Loucy (cell line): ENCODE data around the gene ZDHHC14.
"Not testable (repeated sequence)": the region's sequence is repeated elsewhere in the genome, so short reads cannot be mapped to it uniquely, and the experiment has no call there.

Source experiments
- H2AFZ ChIP-seq: fragments of 200-600 bp; sonication (generic); 2 replicates; pipeline ENCODE4 v1.6.0; 2016; ENCODE audit warnings: antibody characterized with exemption, mild to moderate bottlenecking, low read length, moderate library complexity
- H3F3A ChIP-seq: fragments of 200-600 bp; 2 replicates; pipeline ENCODE4 v1.6.0; 2016; ENCODE audit warnings: antibody characterized with exemption, low read depth, mild to moderate bottlenecking
- H3K27me3 ChIP-seq: fragments of 200-600 bp; sonication (generic); 2 replicates; pipeline ENCODE4 v1.6.1; 2014; ENCODE audit warnings: low read length, mild to moderate bottlenecking; ENCODE audit not compliant: insufficient read depth, poor library complexity, severe bottlenecking
- H3K36me3 ChIP-seq: fragments of 200-600 bp; sonication (generic); 2 replicates; pipeline ENCODE4 v1.6.1; 2016; ENCODE audit warnings: low read length; ENCODE audit not compliant: insufficient read depth
- H3K4me1 ChIP-seq: fragments of 200-600 bp; sonication (generic); 2 replicates; pipeline ENCODE4 v1.5.1; 2014; ENCODE audit warnings: low read length, mild to moderate bottlenecking; ENCODE audit not compliant: insufficient read depth, poor library complexity, severe bottlenecking
- H3K4me2 ChIP-seq: fragments of 200-600 bp; sonication (generic); 2 replicates; pipeline ENCODE4 v1.6.0; 2014; ENCODE audit warnings: antibody characterized with exemption, low read length, low read depth, mild to moderate bottlenecking; ENCODE audit not compliant: poor library complexity, severe bottlenecking
- H3K4me3 ChIP-seq: fragments of 200-600 bp; sonication (generic); 2 replicates; pipeline ENCODE4 v1.5.1; 2014; ENCODE audit warnings: low read length, mild to moderate bottlenecking, mixed read lengths; ENCODE audit not compliant: poor library complexity, severe bottlenecking
- H3K79me2 ChIP-seq: fragments of 200-600 bp; sonication (generic); 2 replicates; pipeline ENCODE4 v1.6.1; 2014; ENCODE audit warnings: low read length; ENCODE audit not compliant: insufficient read depth
- H3K9ac ChIP-seq: fragments of 200-600 bp; sonication (generic); 2 replicates; pipeline ENCODE4 v1.6.0; 2014; ENCODE audit warnings: mild to moderate bottlenecking, low read depth, low read length, moderate library complexity; ENCODE audit not compliant: poor library complexity, severe bottlenecking
- H3K9me2 ChIP-seq: fragments of 200-600 bp; sonication (generic); replicated peaks from 2 replicates; pipeline ENCODE4 v1.6.1; 2016; ENCODE audit warnings: low read depth, low read length, mixed read lengths
- H3K9me3 ChIP-seq: fragments of 200-600 bp; sonication (generic); 2 replicates; pipeline ENCODE4 v1.6.1; 2014; ENCODE audit warnings: mild to moderate bottlenecking, antibody characterized with exemption, low read length, low read depth; ENCODE audit not compliant: insufficient read depth
- H4K20me1 ChIP-seq: fragments of 200-600 bp; sonication (generic); 2 replicates; pipeline ENCODE4 v1.6.0; 2014; ENCODE audit warnings: antibody characterized with exemption, low read length, mild to moderate bottlenecking; ENCODE audit not compliant: insufficient read depth, poor library complexity, severe bottlenecking
- EZH2phosphoT487 ChIP-seq: fragments of 200-600 bp; IDR thresholded peaks from 2 replicates; pipeline ENCODE4 v1.6.1; 2018; ENCODE audit warnings: antibody characterized with exemption, mild to moderate bottlenecking, moderate library complexity, borderline replicate concordance
- TF ChIP-seq, protein P1 (sequence below): fragments of 200-600 bp; sonication (generic); conservative IDR thresholded peaks from 2 replicates; pipeline ENCODE4 v1.5.1; 2014; ENCODE audit warnings: mild to moderate bottlenecking, antibody characterized with exemption, low read length

The ZDHHC14 gene

DNA sequence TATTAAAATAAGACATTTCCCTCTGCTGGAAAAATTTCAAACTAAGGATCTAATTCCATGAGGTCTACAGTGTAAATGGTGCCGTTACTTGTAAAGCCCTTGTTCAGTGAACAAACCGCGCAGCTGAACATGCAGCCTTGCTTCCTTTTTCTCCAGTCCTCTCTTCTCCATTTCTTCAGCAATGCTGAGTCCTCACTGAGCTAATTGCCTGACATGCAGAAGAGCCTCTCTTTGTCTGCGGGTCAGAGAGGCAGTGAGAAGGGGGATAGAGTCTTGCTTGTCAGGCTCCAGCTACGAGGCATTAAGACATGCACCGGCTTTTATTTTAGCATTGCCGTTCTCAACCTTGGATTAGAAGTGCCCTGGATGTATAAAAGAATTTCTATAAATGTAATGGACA is 25.7 kb downstream of the ZDHHC14 start:
- no peak overlapping the region for H3K4me3 ChIP-seq
- H3F3A ChIP-seq: no peaks in the 10 kb centered on the region
- H3K9me2 ChIP-seq: no peaks in the 10 kb centered on the region
- H3K79me2 ChIP-seq: no peaks in the 10 kb centered on the region
- H2AFZ ChIP-seq: no peak overlapping the region
- no peak overlapping the region for H3K9ac ChIP-seq
- TF ChIP-seq, protein P1, sequence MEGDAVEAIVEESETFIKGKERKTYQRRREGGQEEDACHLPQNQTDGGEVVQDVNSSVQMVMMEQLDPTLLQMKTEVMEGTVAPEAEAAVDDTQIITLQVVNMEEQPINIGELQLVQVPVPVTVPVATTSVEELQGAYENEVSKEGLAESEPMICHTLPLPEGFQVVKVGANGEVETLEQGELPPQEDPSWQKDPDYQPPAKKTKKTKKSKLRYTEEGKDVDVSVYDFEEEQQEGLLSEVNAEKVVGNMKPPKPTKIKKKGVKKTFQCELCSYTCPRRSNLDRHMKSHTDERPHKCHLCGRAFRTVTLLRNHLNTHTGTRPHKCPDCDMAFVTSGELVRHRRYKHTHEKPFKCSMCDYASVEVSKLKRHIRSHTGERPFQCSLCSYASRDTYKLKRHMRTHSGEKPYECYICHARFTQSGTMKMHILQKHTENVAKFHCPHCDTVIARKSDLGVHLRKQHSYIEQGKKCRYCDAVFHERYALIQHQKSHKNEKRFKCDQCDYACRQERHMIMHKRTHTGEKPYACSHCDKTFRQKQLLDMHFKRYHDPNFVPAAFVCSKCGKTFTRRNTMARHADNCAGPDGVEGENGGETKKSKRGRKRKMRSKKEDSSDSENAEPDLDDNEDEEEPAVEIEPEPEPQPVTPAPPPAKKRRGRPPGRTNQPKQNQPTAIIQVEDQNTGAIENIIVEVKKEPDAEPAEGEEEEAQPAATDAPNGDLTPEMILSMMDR: no peak
- no peak for TF ChIP-seq EZH2phosphoT487
- H3K4me2 ChIP-seq: no peak overlapping the region
- H4K20me1 ChIP-seq: no peaks in the 10 kb centered on the region
- H3K4me1 ChIP-seq: no peaks in the 10 kb centered on the region
- H3K9me3 ChIP-seq: no peaks in the 10 kb centered on the region
- no peaks in the 10 kb centered on the region for H3K27me3 ChIP-seq
- no peaks in the 10 kb centered on the region for H3K36me3 ChIP-seq

DNA sequence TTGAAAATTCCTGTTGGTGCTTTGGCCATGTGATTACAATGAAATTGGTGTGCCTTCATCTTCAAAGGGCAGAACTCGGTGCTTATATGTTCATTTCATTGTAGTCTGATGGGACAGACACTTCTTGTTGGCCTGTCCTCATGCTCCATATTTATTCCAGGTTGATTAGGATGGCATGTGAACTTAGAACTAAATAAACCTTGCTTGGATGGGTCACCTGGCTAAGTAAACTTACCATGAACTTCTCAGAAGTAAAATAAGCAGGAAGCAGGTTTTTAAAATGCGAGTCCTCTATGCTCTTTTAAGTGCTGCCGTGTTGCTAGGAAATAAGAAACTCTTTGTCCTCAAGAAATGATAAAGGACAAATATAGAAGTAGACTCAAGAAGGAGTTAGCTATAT is 26.7 kb downstream of the ZDHHC14 start:
- H3K9me3 ChIP-seq: no peaks in the 10 kb centered on the region
- H3K9ac ChIP-seq: no peak overlapping the region
- H3K4me1 ChIP-seq: no peaks in the 10 kb centered on the region
- H3K4me3 ChIP-seq: no peak overlapping the region
- H3K79me2 ChIP-seq: no peaks in the 10 kb centered on the region
- no peaks in the 10 kb centered on the region for H4K20me1 ChIP-seq
- no peaks in the 10 kb centered on the region for H3F3A ChIP-seq
- H2AFZ ChIP-seq: no peak overlapping the region
- no peaks in the 10 kb centered on the region for H3K9me2 ChIP-seq
- H3K4me2 ChIP-seq: no peak overlapping the region
- H3K27me3 ChIP-seq: no peaks in the 10 kb centered on the region
- TF ChIP-seq, protein P1: no peak
- TF ChIP-seq EZH2phosphoT487: no peak
- H3K36me3 ChIP-seq: no peaks in the 10 kb centered on the region

DNA sequence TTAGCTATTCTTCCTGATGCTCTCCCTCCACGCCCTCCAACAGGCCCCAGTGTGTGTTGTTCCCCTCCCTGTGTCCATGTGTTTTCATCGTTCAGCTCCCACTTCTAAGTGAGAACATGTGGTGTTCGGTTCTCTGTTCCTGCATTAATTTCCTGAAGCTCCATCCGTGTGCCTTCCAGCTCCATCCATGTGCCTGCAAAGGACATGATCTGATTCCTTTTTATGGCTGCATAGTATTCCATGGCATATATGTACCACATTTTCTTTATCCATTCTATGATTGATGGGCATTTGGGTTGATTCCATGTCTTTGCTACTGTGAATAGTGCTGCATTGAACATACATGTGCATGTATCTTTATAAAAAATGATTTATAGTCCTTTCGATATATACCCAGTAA is 27.4 kb downstream of the ZDHHC14 start:
- not testable (repeated sequence) for H3K9me2 ChIP-seq, H3F3A ChIP-seq, H3K4me2 ChIP-seq, H3K9me3 ChIP-seq, H3K79me2 ChIP-seq, H3K4me1 ChIP-seq, H3K36me3 ChIP-seq, H3K27me3 ChIP-seq, H3K4me3 ChIP-seq, H2AFZ ChIP-seq, H4K20me1 ChIP-seq, H3K9ac ChIP-seq

DNA sequence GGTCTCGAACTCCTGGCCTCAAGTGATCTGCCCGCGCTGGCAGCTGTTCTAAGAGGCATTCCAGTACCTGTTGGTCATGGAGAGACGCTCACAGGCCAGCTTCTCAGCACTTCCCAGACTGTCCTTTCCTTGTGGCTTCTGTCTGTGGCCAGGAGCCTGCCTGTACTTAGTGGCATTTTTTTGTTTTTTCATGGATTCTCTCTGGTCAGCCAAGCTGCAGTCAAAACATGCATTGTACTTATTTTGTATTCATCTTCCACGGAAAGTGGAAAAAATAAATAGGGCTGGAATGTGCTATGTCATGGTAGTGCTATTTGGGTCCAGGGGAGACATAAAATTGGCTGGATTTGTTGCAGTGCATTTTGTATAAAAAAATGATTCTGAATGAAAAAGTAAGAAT is 29.1 kb downstream of the ZDHHC14 start:
- Histone ChIP-seq H3K79me2 (no peaks in the 10 kb centered on the region), H3F3A (no peaks in the 10 kb centered on the region), H3K4me3 (no peak overlapping the region), H3K36me3 (no peaks in the 10 kb centered on the region), H3K9ac (no peak overlapping the region), H2AFZ (no peak overlapping the region), H3K4me1 (no peaks in the 10 kb centered on the region), H3K9me2 (no peaks in the 10 kb centered on the region), H4K20me1 (no peaks in the 10 kb centered on the region), H3K27me3 (no peaks in the 10 kb centered on the region), H3K4me2 (no peak overlapping the region), H3K9me3 (no peaks in the 10 kb centered on the region)
- TF ChIP-seq, protein P1: no peak
- TF ChIP-seq EZH2phosphoT487: no peak
